CD4-positive, alpha-beta memory T cell (primary cell): ENCODE data around the gene DYNC1H1. TPM values are rescaled to one million over a fixed set of nuclear protein-coding genes. Genes with fewer than 3 reads are reported as not detected.
A peak's percentile ranks its signal among the peaks of the same experiment; 100 is the strongest.

Experiments used
- CTCF ChIA-PET: fragments of 350-600 bp; sonication (Branson Sonifier 250); formaldehyde crosslinking; loops from one replicate; lab custom pipeline; 2021; ENCODE audit warnings: inconsistent platforms; ENCODE audit not compliant: partially characterized antibody; lab: Charles Lee
- POLR2A ChIA-PET: fragments of 350-600 bp; sonication (Branson Sonifier 250); formaldehyde crosslinking; loops from one replicate; lab custom pipeline; 2021; ENCODE audit not compliant: partially characterized antibody; lab: Charles Lee
- DNase-seq, 5 donors: peaks; one replicate each; pipeline versions ENCODE4 v3.0.0 to v3.0.0-alpha.2; 2020 to 2022; ENCODE audit warnings: mixed read lengths in 1 of 5
- H3K27ac ChIP-seq: one replicate; pipeline ENCODE4 v1.7.0; 2013; ENCODE audit warnings: low read depth, low read length
- H3K27me3 ChIP-seq: 2 replicates; pipeline ENCODE4 v1.7.0; 2013; ENCODE audit warnings: mild to moderate bottlenecking, low read length, moderate library complexity; ENCODE audit not compliant: insufficient read depth
- H3K36me3 ChIP-seq: 2 replicates; pipeline ENCODE4 v1.7.0; 2013; ENCODE audit warnings: mild to moderate bottlenecking, low read length, moderate library complexity; ENCODE audit not compliant: insufficient read depth
- H3K4me1 ChIP-seq: 2 replicates; pipeline ENCODE4 v1.7.0; 2013; ENCODE audit warnings: mild to moderate bottlenecking, low read length, moderate library complexity; ENCODE audit not compliant: insufficient read depth
- H3K4me3 ChIP-seq, 2 donors: one replicate each; pipeline ENCODE4 v1.7.0; 2013; ENCODE audit warnings: low read length in 2 of 2, mild to moderate bottlenecking in 1 of 2
- H3K9me3 ChIP-seq, 2 donors: one replicate each; pipeline ENCODE4 v1.7.0; 2013; ENCODE audit warnings: low read length in 2 of 2, control low read depth in 1 of 2; ENCODE audit not compliant: control insufficient read depth in 1 of 2
- H3K27ac Mint-ChIP-seq, 7 donors: one replicate each; pipeline ENCODE4 v1.8.0; 2020 to 2021; ENCODE audit warnings: mixed read lengths in 7 of 7, mild to moderate bottlenecking in 6 of 7, inconsistent platforms in 3 of 7, moderate library complexity in 3 of 7
- H3K27me3 Mint-ChIP-seq, 2 donors: one replicate each; pipeline ENCODE4 v1.8.0; 2020 to 2021; ENCODE audit warnings: mixed read lengths in 2 of 2
- H3K36me3 Mint-ChIP-seq, 2 donors: one replicate each; pipeline ENCODE4 v1.8.0; 2020 to 2021; ENCODE audit warnings: mixed read lengths in 2 of 2, inconsistent platforms in 1 of 2, mild to moderate bottlenecking in 1 of 2
- H3K4me1 Mint-ChIP-seq, 4 donors: one replicate each; pipeline ENCODE4 v1.8.0; 2020 to 2021; ENCODE audit warnings: mixed read lengths in 4 of 4, mild to moderate bottlenecking in 1 of 4
- H3K4me3 Mint-ChIP-seq, 8 donors: one replicate each; pipeline ENCODE4 v1.8.0; 2020 to 2021; ENCODE audit warnings: mixed read lengths in 8 of 8, mild to moderate bottlenecking in 7 of 8, moderate library complexity in 6 of 8, inconsistent platforms in 3 of 8
- H3K9me3 Mint-ChIP-seq, 8 donors: one replicate each; pipeline ENCODE4 v1.8.0; 2020 to 2021; ENCODE audit warnings: mixed read lengths in 8 of 8, mild to moderate bottlenecking in 5 of 8, inconsistent platforms in 3 of 8, moderate library complexity in 1 of 8
- intact Hi-C: fragments of 100-400 bp; cut with micrococcal nuclease; formaldehyde crosslinking; loops from one replicate; pipeline ENCODE4 v1.15.1; 2023
- polyA plus RNA-seq, 2 donors: library from polyadenylated mRNA; unstranded; fragments of 300-500 nt; fragmentation: Illumina TruSeq; gene quantifications; one replicate each; pipeline ENCODE4 v1.2.3, GENCODE V29; 2021
- total RNA-seq, 2 experiments: library from RNA; stranded (reverse); gene quantifications; one replicate each; pipeline ENCODE4 v1.2.3, GENCODE V29; 2021

The DYNC1H1 gene
- total and polyA plus RNA-seq, 4 experiments from 2014 or later: 19.6 to 318 (median 188) TPM

DNA sequence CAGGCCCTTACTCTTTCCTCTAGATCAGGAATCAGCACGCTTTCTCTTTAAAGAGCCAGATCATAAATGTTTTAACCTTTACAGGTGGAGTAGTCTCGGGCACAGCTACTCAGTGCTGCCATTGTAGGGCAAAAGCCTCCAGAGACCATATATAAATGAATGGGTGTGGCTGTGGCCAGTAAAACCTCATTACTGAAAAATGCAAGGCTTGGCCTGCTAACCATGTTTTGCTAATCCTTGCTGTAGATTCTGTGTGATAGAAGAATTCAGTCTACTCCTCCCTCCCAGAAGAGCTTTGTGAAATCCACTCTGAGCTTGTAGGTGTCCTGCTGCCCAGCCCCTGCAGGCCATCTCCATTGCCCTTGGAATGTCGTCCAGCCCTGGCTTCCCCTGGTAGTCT is 64.4 kb downstream of the DYNC1H1 start:
- intact Hi-C loops: no loop called here
- H3K4me3 Mint-ChIP-seq: no peak overlapping the region
- no peaks in the 10 kb centered on the region for H3K4me1 Mint-ChIP-seq
- Histone ChIP-seq H3K9me3 (no peaks in the 10 kb centered on the region), H3K4me3 (no peak overlapping the region), H3K27me3 (no peaks in the 10 kb centered on the region), H3K27ac (no peak overlapping the region), H3K4me1 (no peaks in the 10 kb centered on the region), H3K36me3 (peaks cover 88% of the 10 kb centered on the region)
- POLR2A ChIA-PET: interaction anchor here (1.1 kb wide), 1 partner anchor 8 kb away, joined by 3 read pairs; no protein-coding TSS in a partner anchor
- peak overlapping the region in 4 of 7 donors; percentile 4 to 54 (median 30) for H3K27ac Mint-ChIP-seq
- H3K36me3 Mint-ChIP-seq: peaks cover 55 to 79% of the 10 kb centered on the region in 2 donors
- DNase-seq: no peak
- CTCF ChIA-PET: no interaction called here
- no peaks in the 10 kb centered on the region for H3K9me3 Mint-ChIP-seq
- H3K27me3 Mint-ChIP-seq: no peaks in the 10 kb centered on the region

DNA sequence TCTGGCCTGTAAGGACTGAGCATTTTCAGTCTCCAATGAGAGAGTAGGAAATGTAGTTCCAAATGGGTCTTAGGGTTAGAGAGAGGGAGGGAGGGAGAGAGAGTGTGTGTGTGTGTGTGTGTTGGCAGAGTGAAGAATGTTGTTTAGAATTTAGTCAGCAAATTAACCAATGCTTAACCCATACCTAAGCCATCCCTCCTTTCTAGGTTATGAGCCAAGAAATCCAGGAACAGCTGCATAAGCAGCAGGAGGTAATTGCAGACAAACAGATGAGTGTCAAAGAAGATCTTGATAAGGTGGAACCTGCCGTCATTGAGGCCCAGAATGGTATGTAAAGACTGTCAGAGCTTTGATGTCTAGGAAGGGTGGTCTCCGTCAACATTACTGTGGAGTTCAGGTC is 65.6 kb downstream of the DYNC1H1 start:
- CTCF ChIA-PET: interaction anchor here (1.2 to 1.5 kb wide), 2 partner anchors 65 to 285 kb away, joined by 3 read pairs; no protein-coding TSS in a partner anchor
- Histone ChIP-seq H3K27me3 (no peaks in the 10 kb centered on the region), H3K9me3 (no peaks in the 10 kb centered on the region), H3K27ac (no peak overlapping the region), H3K4me1 (no peaks in the 10 kb centered on the region), H3K4me3 (no peak overlapping the region), H3K36me3 (peaks cover 90% of the 10 kb centered on the region)
- peak overlapping the region in 1 of 7 donors; percentile 36 for H3K27ac Mint-ChIP-seq
- H3K4me3 Mint-ChIP-seq: no peak overlapping the region
- no peaks in the 10 kb centered on the region for H3K27me3 Mint-ChIP-seq
- DNase-seq: no peak
- POLR2A ChIA-PET: interaction anchor here (0.7 to 1.2 kb wide), 2 partner anchors 54 to 66 kb away, joined by 3 read pairs; no protein-coding TSS in a partner anchor
- intact Hi-C loops: no loop called here
- no peaks in the 10 kb centered on the region for H3K9me3 Mint-ChIP-seq
- no peaks in the 10 kb centered on the region for H3K4me1 Mint-ChIP-seq
- peaks cover 57 to 81% of the 10 kb centered on the region in 2 donors for H3K36me3 Mint-ChIP-seq

DNA sequence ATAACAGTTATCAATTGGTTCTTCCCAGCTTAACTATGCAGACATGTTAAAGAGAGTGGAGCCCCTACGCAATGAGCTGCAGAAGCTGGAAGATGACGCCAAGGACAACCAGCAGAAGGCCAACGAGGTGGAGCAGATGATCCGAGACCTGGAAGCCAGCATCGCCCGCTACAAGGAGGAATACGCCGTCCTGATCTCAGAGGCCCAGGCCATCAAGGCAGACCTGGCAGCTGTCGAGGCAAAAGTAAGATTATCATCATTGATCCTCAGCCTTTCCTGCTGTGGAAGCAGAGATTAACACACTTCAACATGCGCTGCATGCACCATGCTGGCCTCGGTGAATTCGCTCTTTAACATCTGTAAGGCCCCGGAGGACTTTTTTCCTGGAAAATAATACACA is 68.9 kb downstream of the DYNC1H1 start:
- CTCF ChIA-PET: interaction anchor here (0.6 to 1.1 kb wide), 4 partner anchors 32 to 284 kb away, joined by 3 read pairs; no protein-coding TSS in a partner anchor
- Histone ChIP-seq H3K4me1 (no peaks in the 10 kb centered on the region), H3K36me3 (peaks cover 88% of the 10 kb centered on the region), H3K27me3 (no peaks in the 10 kb centered on the region), H3K27ac (no peak overlapping the region), H3K4me3 (no peak overlapping the region), H3K9me3 (no peaks in the 10 kb centered on the region)
- intact Hi-C loops: no loop called here
- H3K4me1 Mint-ChIP-seq: no peaks in the 10 kb centered on the region
- no peak overlapping the region for H3K4me3 Mint-ChIP-seq
- peaks cover 55 to 82% of the 10 kb centered on the region in 2 donors for H3K36me3 Mint-ChIP-seq
- H3K27ac Mint-ChIP-seq: peak overlapping the region in 3 of 7 donors; percentile 35 to 53 (median 37)
- POLR2A ChIA-PET: no interaction called here
- no peaks in the 10 kb centered on the region for H3K9me3 Mint-ChIP-seq
- H3K27me3 Mint-ChIP-seq: no peaks in the 10 kb centered on the region
- DNase-seq: no peak

DNA sequence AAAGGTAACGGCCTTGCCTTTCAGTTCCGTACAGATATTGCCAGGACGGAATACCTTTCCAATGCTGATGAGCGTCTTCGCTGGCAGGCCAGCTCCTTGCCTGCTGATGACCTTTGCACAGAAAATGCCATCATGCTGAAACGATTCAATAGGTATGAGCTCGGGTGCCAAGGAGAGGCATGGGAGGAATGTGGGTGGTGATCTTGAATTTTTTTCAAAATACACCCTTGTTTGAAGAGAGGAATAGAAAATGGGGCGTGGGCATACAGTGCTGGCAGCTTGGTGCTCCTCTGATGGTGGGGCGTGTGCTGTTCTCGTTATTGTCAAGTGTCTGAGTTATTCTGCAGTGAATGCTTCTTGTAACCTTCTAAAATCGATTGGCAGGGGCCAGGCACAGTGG is 69.9 kb downstream of the DYNC1H1 start:
- CTCF ChIA-PET: interaction anchor here (1.0 to 1.1 kb wide), 2 partner anchors 24 to 57 kb away, joined by 3 read pairs; no protein-coding TSS in a partner anchor
- POLR2A ChIA-PET: no interaction called here
- Histone ChIP-seq H3K4me3 (no peak overlapping the region), H3K27me3 (no peaks in the 10 kb centered on the region), H3K27ac (no peak overlapping the region), H3K9me3 (no peaks in the 10 kb centered on the region), H3K36me3 (peaks cover 88% of the 10 kb centered on the region), H3K4me1 (no peaks in the 10 kb centered on the region)
- intact Hi-C loops: no loop called here
- H3K4me3 Mint-ChIP-seq: no peak overlapping the region
- peaks cover 56 to 82% of the 10 kb centered on the region in 2 donors for H3K36me3 Mint-ChIP-seq
- H3K27me3 Mint-ChIP-seq: no peaks in the 10 kb centered on the region
- H3K27ac Mint-ChIP-seq: peak overlapping the region in 2 of 7 donors; percentile 32 to 63
- H3K4me1 Mint-ChIP-seq: no peaks in the 10 kb centered on the region
- H3K9me3 Mint-ChIP-seq: no peaks in the 10 kb centered on the region
- no peak for DNase-seq

DNA sequence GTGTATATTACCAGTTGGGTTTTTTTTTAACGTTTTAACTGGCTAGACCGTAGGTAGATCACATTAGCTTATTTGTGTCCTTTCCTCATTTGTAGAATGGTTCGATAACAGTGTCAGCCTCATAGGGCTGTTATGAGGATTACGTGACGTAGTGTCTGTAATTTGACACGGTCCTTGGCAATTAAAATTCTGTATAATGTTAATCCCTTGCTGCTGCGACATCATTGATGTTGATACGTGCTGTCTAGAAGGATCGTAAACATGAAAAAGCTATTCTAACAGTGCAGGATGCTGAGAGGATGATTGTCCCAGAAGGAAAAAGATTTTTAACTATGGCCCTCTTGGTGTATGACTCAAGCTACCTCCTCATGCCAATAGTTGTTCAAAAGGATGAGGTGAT is 71.5 kb downstream of the DYNC1H1 start:
- Mint-ChIP-seq H3K27ac (peak overlapping the region in 2 of 7 donors; percentile 8 to 73), H3K36me3 (peaks cover 54 to 81% of the 10 kb centered on the region in 2 donors), H3K27me3 (no peaks in the 10 kb centered on the region), H3K4me3 (no peak overlapping the region), H3K9me3 (no peaks in the 10 kb centered on the region), H3K4me1 (no peaks in the 10 kb centered on the region)
- no peak overlapping the region for H3K4me3 ChIP-seq
- POLR2A ChIA-PET: interaction anchor here (0.6 to 0.8 kb wide), 2 partner anchors 8 to 77 kb away, joined by 3 read pairs; no protein-coding TSS in a partner anchor
- CTCF ChIA-PET: no interaction called here
- H3K4me1 ChIP-seq: no peaks in the 10 kb centered on the region
- no peaks in the 10 kb centered on the region for H3K27me3 ChIP-seq
- DNase-seq: no peak
- H3K9me3 ChIP-seq: no peaks in the 10 kb centered on the region
- H3K36me3 ChIP-seq: peaks cover 87% of the 10 kb centered on the region
- no peak overlapping the region for H3K27ac ChIP-seq
- intact Hi-C loops: no loop called here

DNA sequence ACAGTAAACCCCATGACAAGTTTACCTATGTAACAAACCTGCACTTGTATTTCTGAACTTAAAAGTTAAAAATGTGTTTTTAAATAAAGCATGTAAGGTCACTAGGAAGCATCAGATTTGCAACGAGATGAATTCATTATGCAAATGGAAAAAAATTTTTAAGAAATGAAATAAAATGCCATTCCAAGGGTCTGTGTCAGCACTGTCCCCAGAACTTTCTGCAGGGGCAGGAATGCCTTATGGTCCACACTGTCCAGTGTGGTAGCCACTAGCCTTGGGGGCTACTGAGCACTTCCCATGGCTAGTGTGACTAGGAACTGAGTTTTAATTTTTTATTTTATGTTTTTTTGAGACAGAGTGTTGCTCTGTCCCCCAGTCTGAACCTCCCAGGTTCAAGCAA is 73.3 kb downstream of the DYNC1H1 start:
- Histone ChIP-seq H3K27me3 (no peaks in the 10 kb centered on the region), H3K4me1 (no peaks in the 10 kb centered on the region), H3K4me3 (no peak overlapping the region), H3K9me3 (no peaks in the 10 kb centered on the region), H3K36me3 (peaks cover 90% of the 10 kb centered on the region), H3K27ac (no peak overlapping the region)
- no peak for DNase-seq
- Mint-ChIP-seq H3K27ac (no peak overlapping the region), H3K36me3 (peaks cover 63 to 89% of the 10 kb centered on the region in 2 donors), H3K27me3 (no peaks in the 10 kb centered on the region), H3K4me1 (no peaks in the 10 kb centered on the region), H3K9me3 (no peaks in the 10 kb centered on the region), H3K4me3 (no peak overlapping the region)
- ChIA-PET CTCF (no interaction called here), POLR2A (no interaction called here)
- intact Hi-C loops: no loop called here

DNA sequence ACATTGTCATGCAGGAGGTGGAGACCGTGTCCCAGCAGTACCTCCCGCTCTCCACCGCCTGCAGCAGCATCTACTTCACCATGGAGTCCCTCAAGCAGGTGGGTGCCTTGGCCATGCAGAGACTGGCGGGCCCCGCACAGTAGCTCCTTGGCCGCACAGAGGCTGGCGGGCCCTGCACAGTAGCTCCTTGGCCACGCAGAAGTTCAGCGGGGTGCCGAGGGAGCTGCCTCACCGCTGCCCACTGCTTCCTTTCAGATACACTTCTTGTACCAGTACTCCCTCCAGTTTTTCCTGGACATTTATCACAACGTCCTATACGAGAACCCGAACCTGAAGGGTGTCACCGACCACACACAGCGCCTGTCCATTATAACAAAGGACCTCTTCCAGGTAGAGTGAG is 74.8 kb downstream of the DYNC1H1 start:
- Histone ChIP-seq H3K4me3 (no peak overlapping the region), H3K27ac (no peak overlapping the region), H3K27me3 (no peaks in the 10 kb centered on the region), H3K4me1 (no peaks in the 10 kb centered on the region), H3K9me3 (no peaks in the 10 kb centered on the region), H3K36me3 (peaks cover 87% of the 10 kb centered on the region)
- no peaks in the 10 kb centered on the region for H3K27me3 Mint-ChIP-seq
- H3K27ac Mint-ChIP-seq: peak overlapping the region in 2 of 7 donors; percentile 30 to 52
- DNase-seq: no peak
- H3K9me3 Mint-ChIP-seq: no peaks in the 10 kb centered on the region
- peaks cover 59 to 86% of the 10 kb centered on the region in 2 donors for H3K36me3 Mint-ChIP-seq
- ChIA-PET CTCF (no interaction called here), POLR2A (interaction anchor here (1.0 kb wide), 1 partner anchor 9 kb away, joined by 3 read pairs; no protein-coding TSS in a partner anchor)
- intact Hi-C loops: no loop called here
- H3K4me1 Mint-ChIP-seq: no peaks in the 10 kb centered on the region
- H3K4me3 Mint-ChIP-seq: no peak overlapping the region
